NCI-H82 treated with DMSO at 0.1 percent for 48 hours (cell line): Measurements from ENCODE around the gene ANKRD33.

Source experiments
- DNase-seq: peaks from one replicate; lab custom pipeline; 2025; ENCODE audit not compliant: unreplicated experiment; lab: John Stamatoyannopoulos, UW

Gene ANKRD33

GRCh38 chr12:51900323-51900889 is 12.5 kb downstream of the ANKRD33 start:
- no peak for DNase-seq

- DNase-seq: no peak
These were observed 13.4 kb downstream of the ANKRD33 start for GRCh38 chr12:51901121-51901817.

- DNase-seq: no peak
These were observed 14.0 kb downstream of the ANKRD33 start for GRCh38 chr12:51901881-51902280.

GRCh38 chr12:51904951-51905470 is 17.1 kb downstream of the ANKRD33 start:
- no peak for DNase-seq

- DNase-seq: no peak
These were observed 17.8 kb downstream of the ANKRD33 start for GRCh38 chr12:51905471-51906429.

- no peak for DNase-seq
These were observed 18.7 kb downstream of the ANKRD33 start for GRCh38 chr12:51906430-51907082.

- DNase-seq: no peak
These were observed 19.4 kb downstream of the ANKRD33 start, which contains the start of gene ACVRL1 for GRCh38 chr12:51907083-51907855. TSS of gene ACVRL1 (plus strand) at chr12:51907504. CDS start at chr12:51912475, 4,971 bp downstream.

- no peak for DNase-seq
These were observed 20.0 kb downstream of the ANKRD33 start for GRCh38 chr12:51907856-51908425.

- no peak for DNase-seq
These were observed 21.1 kb downstream of the ANKRD33 start for GRCh38 chr12:51908876-51909592.

GRCh38 chr12:51910168-51910567 is 22.3 kb downstream of the ANKRD33 start:
- no peak for DNase-seq

GRCh38 chr12:51910691-51911090 is 22.8 kb downstream of the ANKRD33 start:
- DNase-seq: no peak

- DNase-seq: no peak
These were observed 23.4 kb downstream of the ANKRD33 start for GRCh38 chr12:51911307-51911706.

GRCh38 chr12:51911788-51912711 is 24.1 kb downstream of the ANKRD33 start:
- DNase-seq: no peak

GRCh38 chr12:51913071-51914033 is 25.4 kb downstream of the ANKRD33 start:
- no peak for DNase-seq

GRCh38 chr12:51914034-51914923 is 26.4 kb downstream of the ANKRD33 start:
- no peak for DNase-seq
